Thyroid gland (tissue), 4 donors: Measurements from ENCODE around the gene RAP1GAP.

Source experiments
- CTCF ChIP-seq, 6 experiments: fragments of 200-600 bp in 3 of 6; fragments of 450-650 bp in 3 of 6; sonication (generic) in 3 of 6; IDR thresholded peaks; one replicate each; pipeline ENCODE4 v1.5.1; 2016 to 2019; ENCODE audit warnings: antibody characterized with exemption in 6 of 6, mild to moderate bottlenecking in 2 of 6, inconsistent platforms in 1 of 6, moderate library complexity in 1 of 6
- POLR2A ChIP-seq, 2 donors: fragments of 450-650 bp; IDR thresholded peaks; one replicate each; pipeline ENCODE4 v1.6.1; 2017; ENCODE audit warnings: antibody characterized with exemption in 2 of 2, mild to moderate bottlenecking in 2 of 2, moderate library complexity in 1 of 2

GRCh38 chr1:21671915-21672314 is 2.8 kb upstream of the RAP1GAP start:
- TF ChIP-seq CTCF (IDR thresholded peaks at IDR 0.05) (no peak), POLR2A (IDR thresholded peaks at IDR 0.05) (no peak)
